Measurements from ENCODE around the gene TRABD2B.

Gene TRABD2B

DNA sequence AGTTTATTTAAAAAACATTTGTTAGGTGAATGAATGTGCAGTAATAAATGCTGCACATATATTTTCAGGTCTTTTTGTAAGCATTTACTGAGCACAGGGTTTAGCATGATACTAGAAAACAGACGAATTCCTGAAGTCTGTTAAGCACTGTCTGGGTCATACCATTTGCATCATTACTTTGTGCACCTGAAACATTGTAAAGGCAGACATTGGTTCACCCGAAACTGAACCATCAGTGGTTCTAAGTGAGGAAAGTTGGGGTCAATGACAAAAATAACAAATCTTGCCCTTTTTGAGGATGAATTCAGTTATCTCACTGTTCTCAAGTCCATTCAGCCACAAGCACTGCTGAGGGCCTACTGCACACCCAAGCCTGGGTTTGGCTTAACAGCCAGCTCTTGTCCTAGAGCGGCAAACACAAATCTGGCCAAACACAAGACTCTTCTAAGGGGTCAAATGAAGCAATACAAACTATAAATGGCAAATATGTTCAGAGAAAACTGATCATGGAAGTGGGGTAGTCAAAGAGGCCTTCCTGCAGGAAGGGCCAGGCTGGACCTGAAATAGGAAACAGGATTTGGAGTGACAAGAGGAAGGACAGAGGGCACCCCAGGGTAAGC lies 21.8 kb downstream of the TRABD2B start:
- Histone ChIP-seq H3K9me3 (ENCODE audit: control insufficient read depth, insufficient read depth, low read length) (no peaks in the 10 kb centered on the region), H3K4me2 (ENCODE audit: low read length) (no peak overlapping the region), H3K27me3 (ENCODE audit: control insufficient read depth, low read length) (peaks cover 2% of the 10 kb centered on the region; the same call in 1 of the 2 replicates), H3F3A (ENCODE audit: control insufficient read depth, insufficient read depth) (no peaks in the 10 kb centered on the region), H3K36me3 (ENCODE audit: control insufficient read depth, low read length) (no peaks in the 10 kb centered on the region), H3K9me2 (replicated peaks; ENCODE audit: control insufficient read depth, low read length) (no peaks in the 10 kb centered on the region), H4K20me1 (ENCODE audit: control insufficient read depth, insufficient read depth, low read depth, low read length) (no peaks in the 10 kb centered on the region), H3K27ac (ENCODE audit: low read depth, low read length) (no peak overlapping the region), H3K79me2 (ENCODE audit: control insufficient read depth, low read length) (no peaks in the 10 kb centered on the region), H3K4me3 (ENCODE audit: low read length) (no peak overlapping the region), H3K4me1 (ENCODE audit: control insufficient read depth, low read length) (no peaks in the 10 kb centered on the region)
- TF ChIP-seq, protein P1, sequence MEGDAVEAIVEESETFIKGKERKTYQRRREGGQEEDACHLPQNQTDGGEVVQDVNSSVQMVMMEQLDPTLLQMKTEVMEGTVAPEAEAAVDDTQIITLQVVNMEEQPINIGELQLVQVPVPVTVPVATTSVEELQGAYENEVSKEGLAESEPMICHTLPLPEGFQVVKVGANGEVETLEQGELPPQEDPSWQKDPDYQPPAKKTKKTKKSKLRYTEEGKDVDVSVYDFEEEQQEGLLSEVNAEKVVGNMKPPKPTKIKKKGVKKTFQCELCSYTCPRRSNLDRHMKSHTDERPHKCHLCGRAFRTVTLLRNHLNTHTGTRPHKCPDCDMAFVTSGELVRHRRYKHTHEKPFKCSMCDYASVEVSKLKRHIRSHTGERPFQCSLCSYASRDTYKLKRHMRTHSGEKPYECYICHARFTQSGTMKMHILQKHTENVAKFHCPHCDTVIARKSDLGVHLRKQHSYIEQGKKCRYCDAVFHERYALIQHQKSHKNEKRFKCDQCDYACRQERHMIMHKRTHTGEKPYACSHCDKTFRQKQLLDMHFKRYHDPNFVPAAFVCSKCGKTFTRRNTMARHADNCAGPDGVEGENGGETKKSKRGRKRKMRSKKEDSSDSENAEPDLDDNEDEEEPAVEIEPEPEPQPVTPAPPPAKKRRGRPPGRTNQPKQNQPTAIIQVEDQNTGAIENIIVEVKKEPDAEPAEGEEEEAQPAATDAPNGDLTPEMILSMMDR (IDR thresholded peaks at IDR 0.05; ENCODE audit: low read depth, low read length, poor library complexity, severe bottlenecking), result no peak
- TF ChIP-seq EZH2phosphoT487 (IDR thresholded peaks at IDR 0.05; ENCODE audit: borderline replicate concordance, low read length), result no peak

DNA sequence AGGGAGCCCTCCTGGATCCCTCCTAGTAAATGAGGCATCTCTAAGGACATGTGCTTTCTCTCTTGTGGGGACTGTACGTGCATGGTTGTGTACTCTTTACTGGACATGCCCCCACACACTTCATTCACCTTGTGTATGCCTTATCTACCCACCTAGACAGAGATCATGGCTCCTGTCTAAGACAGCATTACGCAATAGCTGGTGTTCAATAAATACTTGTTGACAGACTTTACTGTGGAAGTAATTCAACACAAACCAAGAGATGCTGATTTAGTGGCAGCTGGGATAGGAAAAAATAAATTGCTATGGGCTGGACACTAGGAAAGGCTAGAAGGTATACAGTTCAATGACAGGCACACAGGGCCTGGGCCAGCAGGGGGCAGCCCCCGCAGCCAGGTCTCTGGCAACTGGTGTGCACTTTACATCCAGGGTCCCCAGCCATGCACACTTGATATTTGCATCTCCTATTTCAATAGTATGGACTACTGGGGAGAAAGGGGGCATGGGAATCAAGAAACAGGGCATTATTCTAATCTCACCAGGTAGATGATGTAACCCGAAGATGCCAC lies 24.2 kb downstream of the TRABD2B start:
- no peak overlapping the region for H3K4me3 ChIP-seq (ENCODE audit: low read length)
- H3K4me2 ChIP-seq (ENCODE audit: low read length), result no peak overlapping the region
- H3K4me1 ChIP-seq (ENCODE audit: control insufficient read depth, low read length), result no peaks in the 10 kb centered on the region
- H3K79me2 ChIP-seq (ENCODE audit: control insufficient read depth, low read length), result no peaks in the 10 kb centered on the region
- no peaks in the 10 kb centered on the region for H3K36me3 ChIP-seq (ENCODE audit: control insufficient read depth, low read length)
- no peaks in the 10 kb centered on the region for H4K20me1 ChIP-seq (ENCODE audit: control insufficient read depth, insufficient read depth, low read depth, low read length)
- TF ChIP-seq, protein P1 (IDR thresholded peaks at IDR 0.05; ENCODE audit: low read depth, low read length, poor library complexity, severe bottlenecking), result peak; percentile 41
- no peak for TF ChIP-seq EZH2phosphoT487 (IDR thresholded peaks at IDR 0.05; ENCODE audit: borderline replicate concordance, low read length)
- peaks cover 3% of the 10 kb centered on the region; the same call in 1 of the 2 replicates for H3K27me3 ChIP-seq (ENCODE audit: control insufficient read depth, low read length)
- H3F3A ChIP-seq (ENCODE audit: control insufficient read depth, insufficient read depth), result no peaks in the 10 kb centered on the region
- H3K9me2 ChIP-seq (replicated peaks; ENCODE audit: control insufficient read depth, low read length), result no peaks in the 10 kb centered on the region
- H3K9me3 ChIP-seq (ENCODE audit: control insufficient read depth, insufficient read depth, low read length), result no peaks in the 10 kb centered on the region
- H3K27ac ChIP-seq (ENCODE audit: low read depth, low read length), result no peak overlapping the region

DNA sequence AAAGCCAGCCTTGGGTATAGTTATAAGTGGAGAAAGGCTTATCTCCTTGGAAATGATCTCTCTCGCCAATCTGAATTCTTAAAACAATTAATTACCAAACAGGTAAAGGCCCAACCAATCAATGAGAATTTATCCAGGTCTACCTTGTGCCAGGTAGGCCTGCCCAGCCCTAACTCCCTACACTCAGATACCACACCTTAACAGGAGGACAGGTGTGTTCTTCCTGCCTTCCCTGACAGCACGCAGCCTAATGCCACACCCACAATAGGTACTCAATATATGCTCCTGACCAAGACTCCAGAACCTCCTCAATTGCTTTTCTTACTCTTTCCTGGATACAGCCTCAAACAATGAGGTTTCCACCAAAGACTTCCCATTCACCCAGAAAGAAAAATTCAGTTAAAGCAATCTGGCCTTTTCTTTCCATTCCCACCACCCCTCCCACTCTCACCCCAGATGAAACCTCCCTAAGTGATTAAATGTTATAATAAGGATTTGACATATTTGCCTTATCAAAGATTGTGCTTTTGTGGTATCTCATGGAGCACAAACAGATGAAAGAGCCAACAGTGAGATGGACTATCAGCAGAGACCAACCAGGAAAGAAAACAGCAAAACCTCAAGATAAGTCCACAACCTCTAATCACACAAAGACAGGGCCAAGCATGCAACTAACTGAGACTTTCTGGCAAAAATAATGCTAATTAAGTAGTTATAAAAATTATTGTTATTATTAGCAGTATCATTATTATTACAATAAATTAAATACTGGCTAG lies 25.6 kb downstream of the TRABD2B start:
- Histone ChIP-seq H3K27me3 (ENCODE audit: control insufficient read depth, low read length) (peaks cover 3% of the 10 kb centered on the region; the same call in 1 of the 2 replicates), H3K36me3 (ENCODE audit: control insufficient read depth, low read length) (no peaks in the 10 kb centered on the region), H4K20me1 (ENCODE audit: control insufficient read depth, insufficient read depth, low read depth, low read length) (no peaks in the 10 kb centered on the region), H3K4me2 (ENCODE audit: low read length) (no peak overlapping the region), H3K4me1 (ENCODE audit: control insufficient read depth, low read length) (no peaks in the 10 kb centered on the region), H3K79me2 (ENCODE audit: control insufficient read depth, low read length) (no peaks in the 10 kb centered on the region), H3K27ac (ENCODE audit: low read depth, low read length) (no peak overlapping the region), H3F3A (ENCODE audit: control insufficient read depth, insufficient read depth) (no peaks in the 10 kb centered on the region), H3K9me2 (replicated peaks; ENCODE audit: control insufficient read depth, low read length) (no peaks in the 10 kb centered on the region), H3K4me3 (ENCODE audit: low read length) (no peak overlapping the region), H3K9me3 (ENCODE audit: control insufficient read depth, insufficient read depth, low read length) (no peaks in the 10 kb centered on the region)
- TF ChIP-seq, protein P1 (IDR thresholded peaks at IDR 0.05; ENCODE audit: low read depth, low read length, poor library complexity, severe bottlenecking), result no peak
